ENCODE results near the gene TBL2.

The TBL2 gene

GRCh38 chr7:73522105-73522872 lies 56.1 kb downstream of the TBL2 start, which contains the start of gene BAZ1B:
BAZ1B (minus strand) TSS chr7:73522293; CDS start chr7:73521933, 360 bp downstream.
- H3K27ac ChIP-seq (ENCODE audit: extremely low read depth, low read depth, low read length): peak within 1 kb of the TSS; percentile 99
- ChIA-PET POLR2A (interaction anchor here (0.6 to 2.8 kb wide), 25 partner anchors 8 to 985 kb away, joined by 3 to 24 read pairs (median 4); partner anchors contain the start of genes ABHD11, BCL7B, MLXIPL and NSUN5), CTCF (interaction anchor here (0.6 to 1.0 kb wide), 2 partner anchors 22 to 60 kb away, joined by 3 read pairs; no protein-coding TSS in a partner anchor)
- no peaks in the 10 kb centered on the region for H3K4me1 ChIP-seq (ENCODE audit: control insufficient read depth, insufficient read depth, low read length)
- H3K36me3 ChIP-seq (ENCODE audit: control insufficient read depth in 2 of 2, insufficient read depth in 1 of 2, low read length in 2 of 2): peaks cover under 1 to 22% of the 10 kb centered on the region in 2 experiments; a peak in 2 of 3 replicates
- peak within 1 kb of the TSS; percentile 93 for H3K4me3 ChIP-seq (ENCODE audit: low read depth, low read length)
- no peaks in the 10 kb centered on the region for H3K9me3 ChIP-seq (ENCODE audit: control insufficient read depth, insufficient read depth, low read depth, low read length)
- 0 out of 2 replicates have a peak, but pooled peaks have one; percentile 12 for TF ChIP-seq GLI4 (tag by site-specific recombination; IDR thresholded peaks at IDR 0.05)
- no peak for TF ChIP-seq PRDM6 (tag by site-specific recombination; IDR thresholded peaks at IDR 0.05)
- TF ChIP-seq ZBTB20 (tag by site-specific recombination; IDR thresholded peaks at IDR 0.05): peak; percentile 83
- peak; percentile 65 for TF ChIP-seq ZBTB17 (tag by site-specific recombination; IDR thresholded peaks at IDR 0.05)
- TF ChIP-seq REPIN1 (tag by site-specific recombination; IDR thresholded peaks at IDR 0.05; ENCODE audit: low read depth): no peak
- no peak for TF ChIP-seq ZNF48 (tag by site-specific recombination; IDR thresholded peaks at IDR 0.05)
- TF ChIP-seq KLF1 (tag by site-specific recombination; IDR thresholded peaks at IDR 0.05): peak; percentile 85
- TF ChIP-seq BCL11B (tag by site-specific recombination; IDR thresholded peaks at IDR 0.05; ENCODE audit: low read depth): peak; percentile 99
- TF ChIP-seq KLF16 (tag by site-specific recombination; IDR thresholded peaks at IDR 0.05): peak; percentile 92
- TF ChIP-seq ZNF792 (tag by site-specific recombination; IDR thresholded peaks at IDR 0.05): no peak
- peak; percentile 67; the same call in 1 of the 2 replicates for TF ChIP-seq ZSCAN30 (tag by site-specific recombination; IDR thresholded peaks at IDR 0.05)
- TF ChIP-seq ZNF19 (tag by site-specific recombination; IDR thresholded peaks at IDR 0.05; ENCODE audit: low read depth): no peak
- TF ChIP-seq GLIS2 (tag by site-specific recombination; IDR thresholded peaks at IDR 0.05): peak; percentile 95
- TF ChIP-seq ZNF133 (tag by site-specific recombination; IDR thresholded peaks at IDR 0.05): no peak
- TF ChIP-seq ZBTB7A (tag by site-specific recombination; IDR thresholded peaks at IDR 0.05; ENCODE audit: low read depth): no peak
- peak; percentile 91 for TF ChIP-seq ZNF777 (tag by site-specific recombination; IDR thresholded peaks at IDR 0.05; ENCODE audit: borderline replicate concordance)
- TF ChIP-seq SP7 (tag by site-specific recombination; IDR thresholded peaks at IDR 0.05): peak; percentile 78
- TF ChIP-seq ZNF629 (tag by site-specific recombination; IDR thresholded peaks at IDR 0.05): peak; percentile 68
- TF ChIP-seq ZNF37A (tag by site-specific recombination; IDR thresholded peaks at IDR 0.05): no peak
- peak; percentile 44 for TF ChIP-seq ZNF561 (tag by site-specific recombination; IDR thresholded peaks at IDR 0.05; ENCODE audit: borderline replicate concordance)
- TF ChIP-seq BCL11A (tag by site-specific recombination; IDR thresholded peaks at IDR 0.05; ENCODE audit: low read depth): peak; percentile 100
- TF ChIP-seq PRDM2 (tag by site-specific recombination; IDR thresholded peaks at IDR 0.05; ENCODE audit: borderline replicate concordance): no peak
- TF ChIP-seq KLF17 (tag by site-specific recombination; IDR thresholded peaks at IDR 0.05): peak; percentile 79
- TF ChIP-seq ZNF121 (tag by site-specific recombination; IDR thresholded peaks at IDR 0.05): no peak
- TF ChIP-seq ZNF366 (tag by site-specific recombination; conservative IDR thresholded peaks at IDR 0.05): peak; percentile 51
- no peak for TF ChIP-seq ZNF140 (tag by site-specific recombination; IDR thresholded peaks at IDR 0.05)
- no peak for TF ChIP-seq ZNF626 (tag by site-specific recombination; IDR thresholded peaks at IDR 0.05)
- peak; percentile 92 for TF ChIP-seq ZBTB26 (tag by site-specific recombination; optimal IDR thresholded peaks at IDR 0.05)
- no peak for TF ChIP-seq RBAK (tag by site-specific recombination; IDR thresholded peaks at IDR 0.05)
- TF ChIP-seq ZNF544 (tag by site-specific recombination; IDR thresholded peaks at IDR 0.05): no peak
